ENCODE measurements around the gene SLC22A5. TPM values are rescaled to one million over a fixed set of nuclear protein-coding genes. Genes with fewer than 3 reads are reported as not detected.

The SLC22A5 gene
- total and polyA plus RNA-seq, 2 of the 8 experiments (the other 6 are each of a cell fraction or from before 2014, with no cell fraction given), result 4.0 to 9.0 TPM

GRCh38 chr5:132375957-132376356 lies 6.4 kb downstream of the SLC22A5 start:
- ChIA-PET CTCF (ENCODE audit: partially characterized antibody) (interaction anchor here (0.9 to 3.7 kb wide), 6 partner anchors 11 to 311 kb away, joined by 3 to 23 read pairs (median 4); no protein-coding TSS in a partner anchor), POLR2A (ENCODE audit: partially characterized antibody) (no interaction called here)
- Histone ChIP-seq H3K27me3 (replicated peaks in 1 of 4; ENCODE audit: control insufficient read depth in 3 of 4, extremely low read depth in 1 of 4, insufficient read depth in 3 of 4, low read length in 3 of 4) (peaks cover 0 to 8% (median 0%) of the 10 kb centered on the region in 4 experiments; a peak in 2 of 7 replicates), H3K56ac (replicated peaks; ENCODE audit: insufficient read length, low read depth, low read length) (no peak overlapping the region), H2AK5ac (ENCODE audit: low read depth, low read length) (no peak overlapping the region), H3K27ac (ENCODE audit: low read depth, low read length) (no peak overlapping the region), H2BK20ac (ENCODE audit: low read length) (no peak overlapping the region), H3K9ac (replicated peaks in 1 of 4; ENCODE audit: extremely low read depth in 1 of 4, low read depth in 3 of 4, low read length in 3 of 4) (no peak overlapping the region), H3K4ac (replicated peaks; ENCODE audit: insufficient read length, low read depth, low read length) (no peak overlapping the region), H4K5ac (ENCODE audit: insufficient read length, low read depth, low read length) (no peak overlapping the region), H2AFZ (ENCODE audit: low read length) (no peak overlapping the region), H3K9me3 (ENCODE audit: insufficient read depth in 2 of 2, low read depth in 1 of 2, low read length in 1 of 2) (no peaks in the 10 kb centered on the region), H2BK15ac (ENCODE audit: low read length) (no peak overlapping the region), H3K4me2 (ENCODE audit: insufficient read depth in 1 of 2, low read depth in 2 of 2, low read length in 2 of 2) (no peak overlapping the region), H3K36me3 (ENCODE audit: control insufficient read depth in 2 of 4, insufficient read depth in 4 of 4, low read length in 3 of 4) (no peaks in the 10 kb centered on the region; a peak in 1 of 8 replicates), H3K23ac (ENCODE audit: insufficient read length) (no peak overlapping the region), H3K14ac (ENCODE audit: insufficient read length) (no peak overlapping the region), H3K18ac (ENCODE audit: extremely low read depth, low read length) (no peak overlapping the region), H3K79me1 (ENCODE audit: low read depth, low read length) (no peaks in the 10 kb centered on the region), H3K4me1 (replicated peaks in 1 of 4; ENCODE audit: control insufficient read depth in 3 of 4, insufficient read depth in 4 of 4, low read length in 3 of 4) (no peaks in the 10 kb centered on the region), H2BK12ac (ENCODE audit: low read depth, low read length) (no peak overlapping the region), H2BK5ac (ENCODE audit: low read depth, low read length) (no peak overlapping the region), H3K4me3 (ENCODE audit: extremely low read depth in 1 of 4, insufficient read depth in 2 of 4, low read depth in 3 of 4, low read length in 4 of 4) (no peak overlapping the region), H4K20me1 (replicated peaks in 1 of 2; ENCODE audit: control insufficient read depth in 1 of 2, insufficient read depth in 2 of 2, low read length in 2 of 2) (no peaks in the 10 kb centered on the region), H2BK120ac (replicated peaks; ENCODE audit: low read depth, low read length) (no peak overlapping the region), H4K8ac (ENCODE audit: extremely low read depth, insufficient read depth, low read length) (no peak overlapping the region), H4K91ac (replicated peaks; ENCODE audit: insufficient read length, low read length) (no peak overlapping the region), H3K79me2 (ENCODE audit: control insufficient read depth in 1 of 2, insufficient read depth in 2 of 2, low read length in 2 of 2) (no peaks in the 10 kb centered on the region), H3K23me2 (ENCODE audit: low read depth, low read length) (no peaks in the 10 kb centered on the region)
- FAIRE-seq, result no peak
- no peak for DNase-seq (ENCODE audit: low read depth in 1 of 2, low spot score in 2 of 2)
- WGBS, 2 experiments (ENCODE audit: extremely low coverage in 1 of 2, insufficient coverage in 1 of 2, insufficient read length in 1 of 2, insufficient replicate concordance in 2 of 2, low coverage in 1 of 2, low lambda C conversion rate in 2 of 2, missing lambda C conversion rate in 1 of 2), result 94% methylated on average over 3 of the region's 3 CpGs; no CpG with 5 or more reads in 1 of the 2 experiments
- TF ChIP-seq HDAC6 (IDR thresholded peaks at IDR 0.05; ENCODE audit: low read depth, low read length), result no peak
- TF ChIP-seq KDM4A (IDR thresholded peaks at IDR 0.05; ENCODE audit: low read depth, low read length, severe bottlenecking), result no peak
- TF ChIP-seq SP4 (IDR thresholded peaks at IDR 0.05; ENCODE audit: low read length), result no peak
- no peak for TF ChIP-seq RFX5 (IDR thresholded peaks at IDR 0.05; ENCODE audit: borderline replicate concordance, low read depth, low read length)
- TF ChIP-seq SUZ12 (IDR thresholded peaks at IDR 0.05; ENCODE audit: low read length), result no peak
- no peak for TF ChIP-seq CHD1 (IDR thresholded peaks at IDR 0.05; ENCODE audit: low read depth, low read length)

Data from H1 (cell line).